Activated CD4-positive, alpha-beta memory T cell treated with anti-CD3 and anti-CD28 coated beads for 36 hours (primary cell): ENCODE data around the gene GSK3B. TPM values are rescaled to one million over a fixed set of nuclear protein-coding genes. Genes with fewer than 3 reads are reported as not detected.

ENCODE experiments used
- CTCF ChIA-PET: fragments of 350-600 bp; sonication (Branson Sonifier 250); formaldehyde crosslinking; loops from one replicate; lab custom pipeline; 2021; ENCODE audit warnings: antibody characterized with exemption, inconsistent platforms; lab: Charles Lee
- POLR2A ChIA-PET: fragments of 350-600 bp; sonication (Branson Sonifier 250); formaldehyde crosslinking; loops from one replicate; lab custom pipeline; 2021; ENCODE audit warnings: antibody characterized with exemption; lab: Charles Lee
- DNase-seq: peaks from one replicate; pipeline ENCODE4 v3.0.0-alpha.2; 2020
- H3K27ac Mint-ChIP-seq: one replicate; pipeline ENCODE4 v1.8.0; 2021; ENCODE audit warnings: mixed read lengths
- H3K27me3 Mint-ChIP-seq: one replicate; pipeline ENCODE4 v1.8.0; 2021; ENCODE audit warnings: mixed read lengths
- H3K36me3 Mint-ChIP-seq: one replicate; pipeline ENCODE4 v1.8.0; 2021; ENCODE audit warnings: mixed read lengths
- H3K4me1 Mint-ChIP-seq: one replicate; pipeline ENCODE4 v1.8.0; 2021; ENCODE audit warnings: low read depth, mixed read lengths
- H3K4me3 Mint-ChIP-seq: one replicate; pipeline ENCODE4 v1.8.0; 2021; ENCODE audit warnings: mild to moderate bottlenecking, mixed read lengths
- H3K9me3 Mint-ChIP-seq: one replicate; pipeline ENCODE4 v1.8.0; 2021; ENCODE audit warnings: mixed read lengths
- intact Hi-C: fragments of 100-400 bp; cut with micrococcal nuclease; formaldehyde crosslinking; loops from one replicate; pipeline ENCODE4 v1.15.1; 2023
- total RNA-seq, 2 experiments: library from RNA; stranded (reverse); gene quantifications; one replicate each; pipeline ENCODE4 v1.2.3, GENCODE V29; 2021

GSK3B gene
- total RNA-seq, 2 experiments from 2014 or later: 25.5 to 27.1 TPM

DNA sequence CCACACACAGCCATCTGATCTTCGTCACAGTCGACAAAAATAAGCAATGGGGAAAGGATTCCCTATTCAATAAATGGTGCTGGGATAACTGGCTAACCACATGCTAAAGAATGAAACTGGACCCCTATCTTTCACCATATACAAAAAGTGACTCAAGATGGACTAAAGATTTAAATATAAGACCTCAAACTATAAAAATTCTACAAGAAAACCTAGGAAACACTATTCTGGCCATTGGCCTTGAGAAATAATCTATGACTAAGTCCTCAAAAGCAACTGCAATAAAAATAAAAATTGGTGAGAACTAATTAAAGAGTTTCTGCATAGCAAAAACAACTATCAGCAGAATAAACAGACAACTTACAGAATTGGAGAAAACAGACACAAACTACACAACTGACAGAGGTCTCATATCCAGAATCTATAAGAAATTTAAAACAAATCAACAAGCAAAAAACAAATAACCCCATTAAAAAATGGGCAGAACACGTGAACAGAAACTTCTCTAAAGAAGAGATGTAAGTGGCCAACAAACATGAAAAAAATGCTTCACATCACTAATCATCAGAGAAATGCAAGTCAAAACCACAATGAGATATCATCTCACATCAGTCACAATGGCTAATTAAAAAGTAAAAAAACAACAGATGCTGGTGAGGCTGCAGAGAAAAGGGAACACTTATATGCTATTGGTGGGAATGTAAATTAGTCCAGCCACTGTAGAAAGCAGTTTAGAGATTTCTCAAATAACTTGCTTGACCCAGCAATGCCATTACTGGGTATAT lies 208.3 kb downstream of the GSK3B start:
- peaks cover 6% of the 10 kb centered on the region for H3K4me1 Mint-ChIP-seq
- peaks cover 35% of the 10 kb centered on the region for H3K36me3 Mint-ChIP-seq
- H3K4me3 Mint-ChIP-seq: no peak overlapping the region
- no peaks in the 10 kb centered on the region for H3K27me3 Mint-ChIP-seq
- peaks cover 17% of the 10 kb centered on the region for H3K9me3 Mint-ChIP-seq
- no peak overlapping the region for H3K27ac Mint-ChIP-seq
- DNase-seq: no peak
- intact Hi-C loops: no loop called here
- ChIA-PET CTCF (no interaction called here), POLR2A (no interaction called here)

DNA sequence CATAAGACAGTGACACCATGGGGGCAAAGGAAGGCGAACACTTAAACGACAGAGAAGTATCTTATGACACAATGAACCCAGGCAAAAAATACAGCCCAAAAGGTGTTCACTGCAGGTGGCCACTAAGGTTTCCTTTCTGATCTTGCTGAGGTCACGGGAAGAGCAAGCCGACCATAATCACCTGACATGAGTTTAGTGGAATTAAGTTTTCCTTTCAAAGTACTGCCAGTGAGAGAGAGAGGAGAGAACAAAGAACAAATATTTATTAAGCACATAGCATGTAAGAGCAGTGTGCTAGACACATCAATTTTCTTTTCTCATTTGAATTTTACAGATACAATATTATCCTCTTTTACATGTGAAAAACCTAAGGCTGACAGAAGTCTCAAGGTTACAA lies 210.1 kb downstream of the GSK3B start:
- POLR2A ChIA-PET: no interaction called here
- intact Hi-C loops: no loop called here
- H3K4me3 Mint-ChIP-seq: no peak overlapping the region
- H3K27ac Mint-ChIP-seq: no peak overlapping the region
- peaks cover 13% of the 10 kb centered on the region for H3K9me3 Mint-ChIP-seq
- peaks cover 32% of the 10 kb centered on the region for H3K36me3 Mint-ChIP-seq
- H3K4me1 Mint-ChIP-seq: peaks cover 6% of the 10 kb centered on the region
- CTCF ChIA-PET: interaction anchor here (1.5 kb wide), 1 partner anchor 8 kb away, joined by 5 read pairs; no protein-coding TSS in a partner anchor
- H3K27me3 Mint-ChIP-seq: no peaks in the 10 kb centered on the region
- DNase-seq: no peak

DNA sequence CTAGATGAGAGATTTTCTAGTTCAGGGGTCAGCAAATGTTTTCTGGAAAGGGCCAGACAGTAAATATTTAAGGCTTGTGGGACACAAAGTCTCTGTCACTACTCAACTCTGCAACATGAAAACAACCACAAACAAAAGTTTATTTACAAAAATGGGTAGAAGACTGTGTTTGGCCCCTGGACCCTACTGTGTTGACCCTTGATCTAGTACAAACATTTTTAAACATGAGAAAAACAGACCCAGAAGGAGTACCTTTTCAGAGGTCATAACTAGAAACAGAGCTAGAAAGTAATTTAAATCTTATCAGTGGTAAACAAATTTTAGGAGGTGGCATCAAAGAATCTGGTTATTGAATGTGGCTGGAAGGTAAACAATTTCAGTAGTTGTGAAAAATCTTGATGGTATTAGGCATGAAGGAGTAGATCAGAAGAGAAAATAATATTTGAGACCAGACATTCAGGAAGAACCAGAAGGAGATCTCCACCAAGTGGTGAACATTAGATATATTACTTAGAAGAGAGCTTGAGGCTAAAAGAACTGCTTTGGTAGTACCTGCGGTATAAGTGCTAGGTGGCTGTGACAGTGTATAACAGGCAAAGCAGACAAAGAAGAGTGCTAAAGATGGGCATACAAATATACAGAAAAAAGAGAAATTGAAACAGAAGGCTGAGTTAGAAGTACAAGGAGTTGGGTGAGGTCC lies 210.6 kb downstream of the GSK3B start:
- Mint-ChIP-seq H3K9me3 (peaks cover 9% of the 10 kb centered on the region), H3K27me3 (no peaks in the 10 kb centered on the region), H3K36me3 (peaks cover 28% of the 10 kb centered on the region), H3K4me3 (no peak overlapping the region), H3K4me1 (peaks cover 6% of the 10 kb centered on the region), H3K27ac (no peak overlapping the region)
- DNase-seq: no peak
- POLR2A ChIA-PET: no interaction called here
- CTCF ChIA-PET: interaction anchor here (1.5 kb wide), 1 partner anchor 8 kb away, joined by 5 read pairs; no protein-coding TSS in a partner anchor
- intact Hi-C loops: no loop called here

DNA sequence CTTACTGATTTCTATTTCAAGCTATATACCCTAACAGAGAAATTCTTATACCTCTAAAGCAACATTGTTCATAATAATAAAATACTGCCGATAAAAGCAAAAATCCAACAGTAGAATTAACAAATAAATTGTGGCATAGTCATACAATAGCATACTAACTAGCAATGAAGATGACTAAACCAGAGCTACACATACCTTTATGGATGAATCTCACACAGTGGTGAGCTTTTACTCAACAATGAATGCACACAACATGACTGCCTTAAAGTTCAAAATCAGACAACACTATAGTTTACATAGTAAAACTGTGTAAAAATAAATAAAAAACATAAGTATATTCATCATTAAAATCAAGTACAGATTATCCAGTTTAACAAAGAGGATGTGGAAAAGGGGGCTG lies 213.3 kb downstream of the GSK3B start:
- Mint-ChIP-seq H3K4me3 (no peak overlapping the region), H3K36me3 (peaks cover 14% of the 10 kb centered on the region), H3K27me3 (no peaks in the 10 kb centered on the region), H3K9me3 (no peaks in the 10 kb centered on the region), H3K27ac (no peak overlapping the region), H3K4me1 (peaks cover 1% of the 10 kb centered on the region)
- DNase-seq: no peak
- ChIA-PET POLR2A (no interaction called here), CTCF (interaction anchor here (2.4 kb wide), 1 partner anchor 11 kb away, joined by 9 read pairs; no protein-coding TSS in a partner anchor)
- intact Hi-C loops: no loop called here

DNA sequence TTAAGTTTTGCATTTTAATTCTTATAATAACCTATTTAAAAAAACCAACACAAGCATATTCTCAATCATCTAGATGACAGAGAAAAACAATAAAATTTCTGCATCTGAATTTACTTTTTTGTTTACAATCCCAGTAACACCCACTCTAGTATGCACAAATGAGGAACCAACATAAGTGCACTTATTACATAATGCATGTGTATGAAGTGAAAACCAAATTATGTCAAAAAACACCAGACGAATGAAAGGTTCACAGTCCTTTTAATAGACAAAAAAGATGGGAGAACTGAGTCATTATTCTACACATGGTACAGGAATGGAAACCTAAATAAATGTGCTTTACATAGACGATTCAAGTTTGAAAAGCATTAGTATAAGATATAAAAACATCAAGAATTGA lies 220.6 kb downstream of the GSK3B start:
- Mint-ChIP-seq H3K36me3 (peaks cover 8% of the 10 kb centered on the region), H3K4me1 (peaks cover 9% of the 10 kb centered on the region), H3K4me3 (no peak overlapping the region), H3K9me3 (no peaks in the 10 kb centered on the region), H3K27ac (no peak overlapping the region), H3K27me3 (no peaks in the 10 kb centered on the region)
- no peak for DNase-seq
- intact Hi-C loops: loop anchor here (1.0 kb wide), 1 partner anchor 27 kb away; no protein-coding TSS in a partner anchor
- CTCF ChIA-PET: no interaction called here
- POLR2A ChIA-PET: no interaction called here

DNA sequence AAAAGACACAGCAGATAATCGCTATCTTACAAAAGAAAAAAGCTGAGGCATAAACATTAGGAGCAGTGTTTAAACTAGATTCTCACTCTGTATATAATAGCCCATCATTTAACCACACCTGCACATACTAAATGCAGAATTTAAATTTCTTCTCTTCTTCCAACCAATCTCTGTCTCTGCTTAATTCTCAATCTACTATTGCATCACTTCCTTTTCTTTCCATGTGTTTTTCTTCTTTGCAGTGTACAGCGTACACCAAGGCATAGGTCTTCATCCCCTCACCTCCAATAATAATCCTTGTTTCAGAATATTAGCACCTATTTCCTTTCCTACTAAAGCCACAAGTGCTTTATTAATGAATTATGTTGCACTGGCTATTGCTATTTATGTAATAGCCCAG lies 221.5 kb downstream of the GSK3B start:
- H3K27ac Mint-ChIP-seq: no peak overlapping the region
- intact Hi-C loops: no loop called here
- peaks cover 9% of the 10 kb centered on the region for H3K4me1 Mint-ChIP-seq
- no peaks in the 10 kb centered on the region for H3K27me3 Mint-ChIP-seq
- peaks cover 5% of the 10 kb centered on the region for H3K36me3 Mint-ChIP-seq
- H3K9me3 Mint-ChIP-seq: no peaks in the 10 kb centered on the region
- H3K4me3 Mint-ChIP-seq: no peak overlapping the region
- ChIA-PET POLR2A (no interaction called here), CTCF (no interaction called here)
- no peak for DNase-seq

DNA sequence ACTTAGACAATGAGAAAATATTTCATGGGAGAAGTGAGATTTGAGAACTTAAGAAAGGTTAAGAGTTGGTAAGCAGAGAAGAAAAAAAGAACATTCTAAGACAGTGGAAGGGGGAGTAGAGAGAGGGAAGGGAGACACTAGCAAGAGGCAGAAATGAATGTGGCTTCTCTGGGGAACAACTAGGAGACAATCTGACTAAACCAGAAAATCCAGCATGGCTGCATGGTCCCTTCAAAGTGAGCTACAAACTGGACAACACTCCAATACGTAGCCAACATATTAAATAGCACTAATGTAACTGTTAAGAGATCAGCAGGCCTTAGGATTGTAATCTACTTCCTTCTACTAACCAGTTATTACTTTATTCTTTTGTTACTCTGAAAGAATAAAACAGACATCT lies 222.7 kb downstream of the GSK3B start:
- H3K4me3 Mint-ChIP-seq: no peak overlapping the region
- ChIA-PET POLR2A (no interaction called here), CTCF (no interaction called here)
- intact Hi-C loops: no loop called here
- H3K27ac Mint-ChIP-seq: no peak overlapping the region
- H3K4me1 Mint-ChIP-seq: peaks cover 9% of the 10 kb centered on the region
- H3K27me3 Mint-ChIP-seq: no peaks in the 10 kb centered on the region
- no peaks in the 10 kb centered on the region for H3K9me3 Mint-ChIP-seq
- DNase-seq: no peak
- peaks cover 6% of the 10 kb centered on the region for H3K36me3 Mint-ChIP-seq

DNA sequence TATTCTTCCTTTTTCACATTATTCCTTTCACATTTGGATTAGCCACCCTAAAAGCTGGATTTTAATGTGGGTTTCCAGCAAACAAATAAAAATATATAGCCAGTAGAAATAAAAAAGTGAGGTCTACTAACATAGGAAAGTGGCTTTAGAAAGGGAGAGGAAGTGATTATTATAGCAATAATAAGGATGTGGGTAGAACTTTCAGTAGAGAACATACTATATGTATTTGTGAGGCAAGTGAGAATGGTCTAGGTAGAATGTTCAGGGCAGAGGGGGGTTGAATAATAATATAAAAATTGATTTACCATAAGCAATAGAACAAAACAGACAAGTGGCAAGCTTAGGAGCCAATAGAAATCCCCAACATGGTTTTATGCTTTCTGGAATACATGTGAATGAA lies 223.7 kb downstream of the GSK3B start:
- peaks cover 9% of the 10 kb centered on the region for H3K4me1 Mint-ChIP-seq
- no peaks in the 10 kb centered on the region for H3K27me3 Mint-ChIP-seq
- peaks cover 10% of the 10 kb centered on the region for H3K36me3 Mint-ChIP-seq
- no peaks in the 10 kb centered on the region for H3K9me3 Mint-ChIP-seq
- ChIA-PET POLR2A (no interaction called here), CTCF (interaction anchor here (0.8 kb wide), 1 partner anchor 21 kb away, joined by 3 read pairs; no protein-coding TSS in a partner anchor)
- intact Hi-C loops: no loop called here
- no peak overlapping the region for H3K4me3 Mint-ChIP-seq
- DNase-seq: no peak
- no peak overlapping the region for H3K27ac Mint-ChIP-seq

DNA sequence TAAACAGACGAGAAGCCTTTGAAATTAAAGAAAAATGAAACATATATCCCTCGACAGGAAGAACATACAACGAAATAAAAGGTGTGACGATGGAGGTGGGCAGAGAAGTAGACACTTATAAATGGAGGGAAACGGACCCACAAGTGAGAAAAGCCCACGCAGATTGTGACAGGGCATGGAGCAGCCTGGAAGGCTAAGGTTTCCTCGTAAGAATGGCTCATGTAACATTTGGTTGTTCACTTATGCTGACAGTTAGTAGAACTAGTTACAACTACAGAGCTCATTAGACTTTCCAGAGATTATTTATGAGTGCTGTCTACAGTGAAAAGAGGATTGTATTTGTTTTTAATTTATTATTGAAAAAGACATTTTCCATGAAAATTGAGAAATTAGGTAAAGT lies 229.8 kb downstream of the GSK3B start:
- no peaks in the 10 kb centered on the region for H3K27me3 Mint-ChIP-seq
- no peaks in the 10 kb centered on the region for H3K4me1 Mint-ChIP-seq
- ChIA-PET POLR2A (no interaction called here), CTCF (no interaction called here)
- no peaks in the 10 kb centered on the region for H3K9me3 Mint-ChIP-seq
- no peak overlapping the region for H3K4me3 Mint-ChIP-seq
- H3K36me3 Mint-ChIP-seq: peaks cover 35% of the 10 kb centered on the region
- H3K27ac Mint-ChIP-seq: no peak overlapping the region
- no peak for DNase-seq
- intact Hi-C loops: no loop called here

DNA sequence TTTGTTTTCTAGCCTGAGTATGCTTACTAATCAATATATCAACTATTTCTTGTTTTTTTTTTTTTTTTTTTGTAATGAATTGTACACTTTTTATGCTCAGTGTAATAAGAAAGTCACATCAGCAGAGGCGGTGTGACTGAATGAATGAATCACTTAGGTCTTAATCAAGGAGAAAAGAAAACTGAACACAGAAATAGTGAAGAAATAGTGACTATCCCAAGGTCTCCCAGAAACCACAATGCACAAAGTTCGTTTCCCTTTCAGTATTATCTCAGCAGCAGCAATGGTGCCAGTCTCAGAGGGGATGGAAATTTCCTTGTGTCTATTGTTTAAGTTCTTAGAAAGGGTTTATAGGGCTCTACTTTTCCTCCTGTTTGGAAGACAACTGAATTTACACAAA lies 231.6 kb downstream of the GSK3B start:
- Mint-ChIP-seq H3K27me3 (no peaks in the 10 kb centered on the region), H3K4me1 (no peaks in the 10 kb centered on the region), H3K36me3 (peaks cover 48% of the 10 kb centered on the region), H3K27ac (no peak overlapping the region), H3K9me3 (no peaks in the 10 kb centered on the region), H3K4me3 (no peak overlapping the region)
- ChIA-PET POLR2A (no interaction called here), CTCF (no interaction called here)
- DNase-seq: no peak
- intact Hi-C loops: no loop called here

DNA sequence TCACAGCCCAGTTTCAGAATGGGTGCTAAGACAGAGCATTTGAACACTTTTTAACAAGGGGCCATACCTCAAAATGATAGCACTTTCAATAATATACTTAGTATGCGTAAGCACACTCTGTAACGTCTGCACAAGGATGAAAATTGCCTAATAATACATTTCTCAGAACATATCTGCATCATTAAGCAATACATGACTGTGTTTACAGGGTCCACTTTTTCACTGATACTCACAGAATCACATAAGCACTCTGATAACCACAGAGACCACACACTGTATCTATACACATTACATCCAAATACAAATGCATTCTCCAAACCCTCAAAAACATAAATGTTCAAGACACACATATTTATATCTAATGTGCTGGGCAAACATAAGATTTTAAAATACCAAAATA lies 232.6 kb downstream of the GSK3B start:
- intact Hi-C loops: no loop called here
- no peaks in the 10 kb centered on the region for H3K27me3 Mint-ChIP-seq
- no peak overlapping the region for H3K4me3 Mint-ChIP-seq
- CTCF ChIA-PET: no interaction called here
- POLR2A ChIA-PET: no interaction called here
- peaks cover 6% of the 10 kb centered on the region for H3K4me1 Mint-ChIP-seq
- DNase-seq: no peak
- peaks cover 3% of the 10 kb centered on the region for H3K9me3 Mint-ChIP-seq
- no peak overlapping the region for H3K27ac Mint-ChIP-seq
- peaks cover 54% of the 10 kb centered on the region for H3K36me3 Mint-ChIP-seq

DNA sequence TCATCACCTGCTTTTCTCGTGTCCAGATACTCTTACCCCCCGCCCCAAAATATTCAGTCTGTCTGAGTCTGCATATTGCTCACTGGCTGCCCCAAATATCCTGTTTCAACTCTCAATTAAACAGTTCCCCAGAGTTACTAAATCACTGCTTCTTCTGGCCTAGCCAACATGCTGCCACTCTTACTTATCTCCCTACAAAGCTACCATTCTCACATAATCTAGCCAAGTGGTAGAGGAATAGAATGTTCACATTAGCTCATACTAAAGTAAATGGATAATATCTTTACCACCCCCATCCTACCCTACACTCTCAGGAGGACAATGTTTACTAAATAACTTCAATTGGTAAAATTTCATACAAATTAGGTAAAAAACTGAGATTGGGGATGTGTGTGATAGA lies 234.5 kb downstream of the GSK3B start:
- Mint-ChIP-seq H3K4me1 (peaks cover 6% of the 10 kb centered on the region), H3K4me3 (no peak overlapping the region), H3K36me3 (peaks cover 60% of the 10 kb centered on the region), H3K27ac (no peak overlapping the region), H3K27me3 (no peaks in the 10 kb centered on the region), H3K9me3 (peaks cover 3% of the 10 kb centered on the region)
- POLR2A ChIA-PET: no interaction called here
- DNase-seq: no peak
- CTCF ChIA-PET: no interaction called here
- intact Hi-C loops: no loop called here
